Urinary bladder (tissue), 4 donors: ENCODE measurements around the gene PHC2. TPM values are rescaled to one million over a fixed set of nuclear protein-coding genes. Genes with fewer than 3 reads are reported as not detected.
A peak's percentile ranks its signal among the peaks of the same experiment; 100 is the strongest.

Source experiments
- DNase-seq: peaks from one replicate; pipeline ENCODE4 v3.0.0-alpha.2; 2015; ENCODE audit errors: extremely low spot score
- H3K27ac ChIP-seq: one replicate; pipeline ENCODE4 v1.5.1; 2013; ENCODE audit warnings: low read depth, mild to moderate bottlenecking, moderate library complexity
- H3K36me3 ChIP-seq: one replicate; pipeline ENCODE4 v1.6.1; 2013; ENCODE audit warnings: mild to moderate bottlenecking, moderate library complexity; ENCODE audit not compliant: insufficient read depth
- H3K4me1 ChIP-seq: one replicate; pipeline ENCODE4 v1.6.1; 2013; ENCODE audit warnings: mild to moderate bottlenecking, moderate library complexity; ENCODE audit not compliant: insufficient read depth
- H3K4me3 ChIP-seq: one replicate; pipeline ENCODE4 v1.5.1; 2013; ENCODE audit warnings: low read depth, low read length
- WGBS: extraction: QIAGEN DNeasy Blood & Tissue Kit; methylation state at CpG from one replicate; pipeline ENCODE4 v1.1.7; 2013; 5-methylcytosine and 5-hydroxymethylcytosine counted together
- polyA plus RNA-seq: library from polyadenylated mRNA; stranded (reverse); fragments of 200-250 nt; gene quantifications from one replicate; pipeline ENCODE4 v1.2.3, GENCODE V29; 2013
- total RNA-seq: library from RNA; depleted of rRNA; stranded (reverse); fragments of >200 nt; gene quantifications from one replicate; pipeline ENCODE4 v1.2.3, GENCODE V29; 2014
- donor health status: healthy with polysubstance abuse.
- donor health status: healthy.

The PHC2 gene
- total and polyA plus RNA-seq, 2 donors, result 49.2 to 179 TPM

- no peaks in the 10 kb centered on the region for H3K4me1 ChIP-seq
- WGBS, result 63% methylated on average over 9 of the region's 9 CpGs
Observed at GRCh38 chr1:33336580-33336979, 94.3 kb downstream of the PHC2 start.

GRCh38 chr1:33335020-33335419 lies 95.9 kb downstream of the PHC2 start:
- no peaks in the 10 kb centered on the region for H3K4me1 ChIP-seq
- 33% methylated on average over 4 of the region's 4 CpGs for WGBS
- DNase-seq, result no peak
- no peak overlapping the region for H3K4me3 ChIP-seq
- H3K27ac ChIP-seq, result no peak overlapping the region
- H3K36me3 ChIP-seq, result peaks cover 4% of the 10 kb centered on the region

More at GRCh38 chr1:33336580-33336979, 94.3 kb downstream of the PHC2 start:
- Histone ChIP-seq H3K36me3 (peaks cover 3% of the 10 kb centered on the region), H3K27ac (no peak overlapping the region), H3K4me3 (no peak overlapping the region)
- no peak for DNase-seq

- WGBS, result 54% methylated on average over 17 of the region's 17 CpGs
- Histone ChIP-seq H3K4me1 (no peaks in the 10 kb centered on the region), H3K4me3 (no peak overlapping the region), H3K36me3 (peaks cover 4% of the 10 kb centered on the region), H3K27ac (peak overlapping the region; percentile 25)
- DNase-seq, result no peak
Observed at GRCh38 chr1:33334081-33334552, 96.8 kb downstream of the PHC2 start.

DNA sequence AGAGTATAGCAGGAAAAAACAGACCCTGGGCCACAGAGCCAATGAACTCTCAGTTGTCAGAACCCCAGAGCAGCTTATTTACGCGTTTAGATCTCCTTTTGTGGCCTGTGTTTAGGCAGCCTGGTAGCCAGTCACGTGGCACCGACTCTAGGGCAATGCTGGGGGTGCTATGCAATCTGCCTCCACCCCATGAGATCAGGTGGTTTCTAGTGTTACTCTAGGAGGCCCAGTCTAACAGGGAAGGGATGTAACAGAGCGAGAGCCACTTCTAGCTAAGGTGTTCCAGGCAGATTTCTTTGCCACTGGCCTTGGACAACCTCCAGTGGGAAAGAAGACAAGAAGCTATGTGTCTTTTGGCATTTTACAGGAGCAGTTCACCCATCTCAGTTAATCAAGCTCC lies 98.0 kb downstream of the PHC2 start:
- Histone ChIP-seq H3K4me1 (no peaks in the 10 kb centered on the region), H3K27ac (no peak overlapping the region), H3K4me3 (no peak overlapping the region), H3K36me3 (peaks cover 6% of the 10 kb centered on the region)
- 73% methylated on average over 5 of the region's 5 CpGs for WGBS
- no peak for DNase-seq

DNA sequence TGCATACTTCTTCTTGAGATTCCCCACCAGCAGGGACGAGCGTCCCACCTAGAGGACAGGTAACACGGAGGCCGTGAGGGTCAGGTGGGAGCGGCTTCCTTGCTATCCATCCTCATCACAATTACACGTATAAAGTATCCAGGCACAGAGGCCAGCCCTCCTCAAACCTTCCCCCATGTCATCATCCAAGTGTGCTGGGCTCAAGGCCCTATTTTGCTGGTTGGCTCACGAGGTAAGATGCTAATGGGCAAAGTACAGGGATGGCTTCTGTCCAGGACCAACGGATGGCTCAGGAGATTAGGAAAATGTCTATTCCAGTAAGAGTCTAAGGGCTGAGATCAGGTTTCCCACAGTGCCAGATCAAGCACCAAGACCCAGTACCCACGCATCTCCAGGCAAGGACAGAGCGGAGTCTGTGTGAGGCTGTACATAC lies 98.5 kb downstream of the PHC2 start:
- Histone ChIP-seq H3K36me3 (peaks cover 6% of the 10 kb centered on the region), H3K4me1 (no peaks in the 10 kb centered on the region), H3K4me3 (no peak overlapping the region), H3K27ac (no peak overlapping the region)
- WGBS, result 73% methylated on average over 10 of the region's 10 CpGs
- no peak for DNase-seq

GRCh38 chr1:33331444-33332356 lies 99.2 kb downstream of the PHC2 start:
- WGBS, result 68% methylated on average over 10 of the region's 10 CpGs
- no peak for DNase-seq
- peaks cover 6% of the 10 kb centered on the region for H3K36me3 ChIP-seq
- no peaks in the 10 kb centered on the region for H3K4me1 ChIP-seq
- H3K4me3 ChIP-seq, result no peak overlapping the region
- H3K27ac ChIP-seq, result no peak overlapping the region

- H3K4me3 ChIP-seq, result no peak overlapping the region
- 93% methylated on average over 7 of the region's 7 CpGs for WGBS
- H3K27ac ChIP-seq, result no peak overlapping the region
- DNase-seq, result no peak
- H3K36me3 ChIP-seq, result peaks cover 6% of the 10 kb centered on the region
- no peaks in the 10 kb centered on the region for H3K4me1 ChIP-seq
Observed at GRCh38 chr1:33330906-33331305, 100.0 kb downstream of the PHC2 start.

GRCh38 chr1:33330361-33330890 lies 100.5 kb downstream of the PHC2 start:
- H3K4me1 ChIP-seq, result no peaks in the 10 kb centered on the region
- H3K27ac ChIP-seq, result no peak overlapping the region
- peaks cover 6% of the 10 kb centered on the region for H3K36me3 ChIP-seq
- 78% methylated on average over 3 of the region's 3 CpGs for WGBS
- no peak for DNase-seq
- H3K4me3 ChIP-seq, result no peak overlapping the region

- no peak overlapping the region for H3K4me3 ChIP-seq
- H3K36me3 ChIP-seq, result peaks cover 6% of the 10 kb centered on the region
- H3K27ac ChIP-seq, result no peak overlapping the region
- 85% methylated on average over 19 of the region's 19 CpGs for WGBS
- no peak for DNase-seq
- no peaks in the 10 kb centered on the region for H3K4me1 ChIP-seq
Observed at GRCh38 chr1:33329600-33330305, 101.1 kb downstream of the PHC2 start.

DNA sequence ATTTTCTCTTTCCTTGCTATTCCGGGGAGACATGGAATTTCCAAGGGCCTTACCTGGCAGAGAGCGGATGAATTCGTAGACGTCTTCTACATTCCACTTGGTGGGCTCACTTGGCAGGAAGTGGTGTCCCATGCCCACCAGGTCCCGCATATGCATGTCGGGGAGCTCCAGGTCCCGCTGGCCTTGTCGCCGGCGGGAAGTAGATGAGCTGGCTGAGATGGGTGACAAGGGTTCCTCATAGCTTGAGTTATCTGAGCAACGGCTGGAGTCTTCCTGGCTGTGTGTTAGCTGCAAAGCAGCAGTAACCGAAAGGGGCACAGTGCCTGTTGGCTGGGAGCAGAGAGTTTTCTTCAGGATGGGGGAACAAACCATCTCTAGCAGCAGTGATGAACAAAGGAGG lies 102.1 kb downstream of the PHC2 start:
- no peak overlapping the region for H3K4me3 ChIP-seq
- H3K36me3 ChIP-seq, result peaks cover 9% of the 10 kb centered on the region
- H3K4me1 ChIP-seq, result no peaks in the 10 kb centered on the region
- DNase-seq, result no peak
- H3K27ac ChIP-seq, result no peak overlapping the region
- 91% methylated on average over 12 of the region's 12 CpGs for WGBS

- no peak for DNase-seq
- Histone ChIP-seq H3K36me3 (peaks cover 12% of the 10 kb centered on the region), H3K4me1 (no peaks in the 10 kb centered on the region), H3K27ac (no peak overlapping the region), H3K4me3 (no peak overlapping the region)
- WGBS, result 50% methylated on average over 9 of the region's 9 CpGs
Observed at GRCh38 chr1:33327587-33328325, 103.1 kb downstream of the PHC2 start.

DNA sequence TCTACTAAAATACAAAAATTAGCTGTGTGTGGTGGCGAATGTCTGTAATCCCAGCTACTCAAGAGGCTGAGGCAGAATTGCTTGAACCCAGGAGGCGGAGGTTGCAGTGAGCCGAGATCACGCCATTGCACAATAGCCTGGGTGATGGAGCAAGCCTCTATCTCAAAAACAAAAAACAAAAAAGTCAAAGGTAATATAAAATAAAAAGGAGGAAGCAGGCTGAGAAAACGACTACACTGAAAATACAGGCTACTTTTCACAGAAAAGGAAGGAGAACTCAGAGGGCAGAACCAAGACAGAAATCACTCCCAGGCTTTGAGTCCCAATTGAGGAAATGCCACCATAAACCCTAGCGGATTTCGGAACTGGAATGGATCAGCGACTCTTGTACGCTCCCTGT lies 104.1 kb downstream of the PHC2 start:
- Histone ChIP-seq H3K27ac (no peak overlapping the region), H3K36me3 (peaks cover 10% of the 10 kb centered on the region), H3K4me3 (no peak overlapping the region), H3K4me1 (no peaks in the 10 kb centered on the region)
- 87% methylated on average over 9 of the region's 9 CpGs for WGBS
- no peak for DNase-seq
